GM19035 (cell line): ENCODE results near the gene SPINK5.
A peak's percentile ranks its signal among the peaks of the same experiment; 100 is the strongest.

Experiments used
- ATAC-seq: cut with Tn5 transposase; IDR thresholded peaks from one replicate; pipeline ENCODE4 v1.9.1; 2021; ENCODE audit not compliant: unreplicated experiment

Gene SPINK5

DNA sequence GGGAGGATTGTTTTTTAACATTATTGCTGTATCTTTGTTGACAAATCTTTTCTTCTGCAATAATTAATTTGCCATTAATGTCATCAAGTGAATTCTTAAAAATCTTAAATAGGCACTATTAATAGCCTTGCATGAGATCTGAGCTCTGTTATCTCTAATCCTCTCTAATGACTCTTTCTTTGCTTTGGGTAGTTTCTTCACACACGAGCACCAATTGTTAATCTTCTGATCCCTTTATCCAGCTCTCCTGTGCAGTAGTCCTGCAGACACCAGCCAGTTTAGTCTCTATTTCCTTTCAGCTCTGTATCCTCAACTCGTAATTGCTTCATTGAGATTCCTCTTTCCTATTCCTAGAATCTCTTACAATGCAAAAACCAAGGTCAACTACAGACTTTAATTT lies 112.7 kb downstream of the SPINK5 start:
- no peak for ATAC-seq

DNA sequence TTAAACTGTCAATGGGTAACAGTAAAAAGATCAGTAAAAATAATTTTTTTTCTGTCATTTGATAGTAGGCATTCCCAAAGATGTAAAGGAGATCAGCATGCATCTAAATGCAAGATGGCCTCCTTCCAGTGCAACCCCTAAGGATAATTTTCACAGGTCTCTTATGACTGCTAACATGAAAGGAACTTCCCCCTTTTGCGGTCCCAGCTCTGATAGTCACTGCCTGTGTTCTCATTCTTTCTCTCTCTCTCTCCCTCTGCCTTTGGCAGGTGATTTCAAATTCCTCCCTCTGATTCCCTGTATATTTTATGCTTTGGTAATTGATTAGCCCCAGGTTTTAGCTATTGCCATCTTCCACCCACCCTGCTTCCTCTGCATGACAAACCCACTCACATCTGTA lies 113.4 kb downstream of the SPINK5 start:
- no peak for ATAC-seq

DNA sequence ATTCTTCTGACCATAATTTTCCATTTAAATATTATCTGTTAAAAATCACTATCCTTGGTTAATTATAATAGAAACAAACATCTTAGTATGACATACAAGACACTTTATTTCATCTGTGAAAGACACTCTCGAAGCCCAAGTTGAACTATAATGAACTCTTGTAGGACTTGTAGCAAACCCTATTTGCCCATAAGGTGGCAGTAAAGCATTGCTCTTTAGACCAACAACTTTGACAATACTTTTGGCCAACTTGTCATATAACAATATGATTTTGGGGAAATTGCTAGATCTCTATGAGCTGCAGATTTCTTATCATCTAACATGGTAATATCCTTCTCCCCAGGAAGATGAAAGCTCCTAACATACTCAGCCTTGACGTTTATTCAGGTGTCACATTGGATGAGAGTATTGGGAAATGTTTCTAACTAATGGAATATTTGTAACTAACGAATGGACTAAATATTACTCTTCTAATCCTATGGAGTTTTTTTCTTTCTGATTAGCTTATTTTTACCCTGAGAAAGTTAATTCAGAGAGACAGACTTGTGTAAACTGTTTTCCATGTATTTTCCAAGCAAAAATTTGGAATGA lies 115.5 kb downstream of the SPINK5 start:
- ATAC-seq: peak; percentile 62

DNA sequence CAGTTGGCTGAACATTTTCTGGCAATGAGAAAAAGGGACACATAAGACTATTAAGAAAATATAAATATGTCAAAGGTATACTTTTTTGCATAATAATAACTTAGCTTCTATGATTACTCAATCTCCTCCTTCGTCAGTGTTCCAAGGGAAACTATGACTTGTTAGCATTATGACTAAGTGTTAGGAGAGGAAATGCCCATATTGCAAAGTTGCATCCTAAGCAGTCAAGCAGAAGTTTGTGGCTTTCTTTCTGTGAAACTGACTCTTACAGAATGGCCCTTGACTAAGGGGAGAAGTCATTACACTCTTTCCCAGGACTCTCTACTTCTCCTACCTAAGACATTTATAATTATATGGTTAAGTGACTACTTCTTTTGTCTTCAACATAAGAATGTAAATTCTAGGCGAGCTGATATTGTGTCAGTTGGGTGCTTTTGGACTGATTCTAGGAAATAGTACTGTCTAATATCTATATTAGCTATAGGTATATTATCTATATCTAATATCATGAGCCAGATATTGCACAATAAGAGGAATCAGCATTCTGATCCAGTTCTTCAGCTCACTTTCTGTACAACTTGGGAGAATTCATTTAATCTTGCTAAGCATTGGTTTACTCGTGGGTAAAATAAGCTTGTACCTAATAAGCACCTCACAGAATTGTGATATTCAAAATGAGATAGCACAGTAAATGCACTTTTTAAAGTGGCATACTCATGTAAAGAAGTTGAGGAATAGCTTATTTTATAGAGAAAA lies 122.6 kb downstream of the SPINK5 start:
- ATAC-seq: peak; percentile 78
